ENCODE results near the gene LCLAT1.
"Not testable (repeated sequence)": the region's sequence is repeated elsewhere in the genome, so short reads cannot be mapped to it uniquely, and the experiment has no call there.

Gene LCLAT1

GRCh38 chr2:30487603-30488002 lies 40.6 kb downstream of the LCLAT1 start:
- Histone ChIP-seq H3K4me1 (ENCODE audit: control insufficient read depth, insufficient read depth, low read length) (no peaks in the 10 kb centered on the region), H3K4me3 (ENCODE audit: low read length) (no peak overlapping the region), H3K36me3 (ENCODE audit: control insufficient read depth, insufficient read depth, low read length) (no peaks in the 10 kb centered on the region), H3K27ac (ENCODE audit: low read length) (no peak overlapping the region), H3K27me3 (ENCODE audit: control insufficient read depth, insufficient read depth, low read length) (no peaks in the 10 kb centered on the region), H3K9me3 (ENCODE audit: control insufficient read depth, insufficient read depth, low read length) (no peaks in the 10 kb centered on the region)
- no peak for DNase-seq (ENCODE audit: low read depth, low spot score)

- Histone ChIP-seq H3K27me3 (ENCODE audit: control insufficient read depth, insufficient read depth, low read length) (no peaks in the 10 kb centered on the region), H3K4me1 (ENCODE audit: control insufficient read depth, insufficient read depth, low read length) (no peaks in the 10 kb centered on the region), H3K27ac (ENCODE audit: low read length) (no peak overlapping the region), H3K9me3 (ENCODE audit: control insufficient read depth, insufficient read depth, low read length) (no peaks in the 10 kb centered on the region), H3K4me3 (ENCODE audit: low read length) (no peak overlapping the region), H3K36me3 (ENCODE audit: control insufficient read depth, insufficient read depth, low read length) (no peaks in the 10 kb centered on the region)
- WGBS (ENCODE audit: insufficient coverage, insufficient read length), result no CpG with 5 or more reads among the region's 1 CpG
- DNase-seq (ENCODE audit: low read depth, low spot score), result no peak
Observed at GRCh38 chr2:30488012-30488659, 41.1 kb downstream of the LCLAT1 start.

GRCh38 chr2:30491225-30491624 lies 44.2 kb downstream of the LCLAT1 start:
- Histone ChIP-seq H3K36me3 (ENCODE audit: control insufficient read depth, insufficient read depth, low read length) (no peaks in the 10 kb centered on the region), H3K27ac (ENCODE audit: low read length) (no peak overlapping the region), H3K27me3 (ENCODE audit: control insufficient read depth, insufficient read depth, low read length) (no peaks in the 10 kb centered on the region), H3K4me3 (ENCODE audit: low read length) (no peak overlapping the region), H3K4me1 (ENCODE audit: control insufficient read depth, insufficient read depth, low read length) (no peaks in the 10 kb centered on the region), H3K9me3 (ENCODE audit: control insufficient read depth, insufficient read depth, low read length) (no peaks in the 10 kb centered on the region)
- no peak for DNase-seq (ENCODE audit: low read depth, low spot score)
- no CpG with 5 or more reads among the region's 1 CpG for whole genome bisulfite sequencing (ENCODE audit: insufficient coverage, insufficient read length)

GRCh38 chr2:30492185-30492584 lies 45.1 kb downstream of the LCLAT1 start:
- no peak overlapping the region for H3K27ac ChIP-seq (ENCODE audit: low read length)
- no peaks in the 10 kb centered on the region for H3K4me1 ChIP-seq (ENCODE audit: control insufficient read depth, insufficient read depth, low read length)
- no peak overlapping the region for H3K4me3 ChIP-seq (ENCODE audit: low read length)
- DNase-seq (ENCODE audit: low read depth, low spot score), result no peak
- H3K36me3 ChIP-seq (ENCODE audit: control insufficient read depth, insufficient read depth, low read length), result no peaks in the 10 kb centered on the region
- no peaks in the 10 kb centered on the region for H3K27me3 ChIP-seq (ENCODE audit: control insufficient read depth, insufficient read depth, low read length)
- H3K9me3 ChIP-seq (ENCODE audit: control insufficient read depth, insufficient read depth, low read length), result no peaks in the 10 kb centered on the region
- WGBS (ENCODE audit: insufficient coverage, insufficient read length), result no CpG with 5 or more reads among the region's 1 CpG

- no peaks in the 10 kb centered on the region for H3K27me3 ChIP-seq (ENCODE audit: control insufficient read depth, insufficient read depth, low read length)
- H3K4me3 ChIP-seq (ENCODE audit: low read length), result no peak overlapping the region
- no CpG with 5 or more reads among the region's 1 CpG for WGBS (ENCODE audit: insufficient coverage, insufficient read length)
- no peak for DNase-seq (ENCODE audit: low read depth, low spot score)
- H3K4me1 ChIP-seq (ENCODE audit: control insufficient read depth, insufficient read depth, low read length), result no peaks in the 10 kb centered on the region
- no peaks in the 10 kb centered on the region for H3K9me3 ChIP-seq (ENCODE audit: control insufficient read depth, insufficient read depth, low read length)
- H3K27ac ChIP-seq (ENCODE audit: low read length), result no peak overlapping the region
- no peaks in the 10 kb centered on the region for H3K36me3 ChIP-seq (ENCODE audit: control insufficient read depth, insufficient read depth, low read length)
Observed at GRCh38 chr2:30492619-30493018, 45.6 kb downstream of the LCLAT1 start.

- Histone ChIP-seq H3K9me3 (ENCODE audit: control insufficient read depth, insufficient read depth, low read length) (no peaks in the 10 kb centered on the region), H3K4me1 (ENCODE audit: control insufficient read depth, insufficient read depth, low read length) (no peaks in the 10 kb centered on the region), H3K4me3 (ENCODE audit: low read length) (no peak overlapping the region), H3K27ac (ENCODE audit: low read length) (no peak overlapping the region), H3K27me3 (ENCODE audit: control insufficient read depth, insufficient read depth, low read length) (no peaks in the 10 kb centered on the region), H3K36me3 (ENCODE audit: control insufficient read depth, insufficient read depth, low read length) (0 out of 2 replicates have a peak, but pooled peaks cover 2% of the 10 kb centered on the region)
- WGBS (ENCODE audit: insufficient coverage, insufficient read length), result no CpG with 5 or more reads among the region's 1 CpG
- DNase-seq (ENCODE audit: low read depth, low spot score), result no peak
Observed at GRCh38 chr2:30493440-30493839, 46.4 kb downstream of the LCLAT1 start.

- H3K27ac ChIP-seq (ENCODE audit: low read length); H3K36me3 ChIP-seq (ENCODE audit: control insufficient read depth, insufficient read depth, low read length); H3K4me1 ChIP-seq (ENCODE audit: control insufficient read depth, insufficient read depth, low read length); H3K27me3 ChIP-seq (ENCODE audit: control insufficient read depth, insufficient read depth, low read length); DNase-seq (ENCODE audit: low read depth, low spot score); H3K9me3 ChIP-seq (ENCODE audit: control insufficient read depth, insufficient read depth, low read length); H3K4me3 ChIP-seq (ENCODE audit: low read length): not testable (repeated sequence)
- WGBS (ENCODE audit: insufficient coverage, insufficient read length), result no CpG with 5 or more reads among the region's 2 CpGs
Observed at GRCh38 chr2:30495896-30496295, 48.9 kb downstream of the LCLAT1 start.

GRCh38 chr2:30499681-30500080 lies 52.6 kb downstream of the LCLAT1 start:
- no peaks in the 10 kb centered on the region for H3K27me3 ChIP-seq (ENCODE audit: control insufficient read depth, insufficient read depth, low read length)
- H3K27ac ChIP-seq (ENCODE audit: low read length), result no peak overlapping the region
- no peaks in the 10 kb centered on the region; the same call in 1 of the 2 replicates for H3K9me3 ChIP-seq (ENCODE audit: control insufficient read depth, insufficient read depth, low read length)
- H3K36me3 ChIP-seq (ENCODE audit: control insufficient read depth, insufficient read depth, low read length), result 0 out of 2 replicates have a peak, but pooled peaks cover 2% of the 10 kb centered on the region
- DNase-seq (ENCODE audit: low read depth, low spot score), result no peak
- no peak overlapping the region for H3K4me3 ChIP-seq (ENCODE audit: low read length)
- H3K4me1 ChIP-seq (ENCODE audit: control insufficient read depth, insufficient read depth, low read length), result no peaks in the 10 kb centered on the region

- no peaks in the 10 kb centered on the region for H3K27me3 ChIP-seq (ENCODE audit: control insufficient read depth, insufficient read depth, low read length)
- no peaks in the 10 kb centered on the region for H3K4me1 ChIP-seq (ENCODE audit: control insufficient read depth, insufficient read depth, low read length)
- no CpG with 5 or more reads among the region's 6 CpGs for WGBS (ENCODE audit: insufficient coverage, insufficient read length)
- 0 out of 2 replicates have a peak, but pooled peaks cover 2% of the 10 kb centered on the region for H3K36me3 ChIP-seq (ENCODE audit: control insufficient read depth, insufficient read depth, low read length)
- no peak overlapping the region for H3K27ac ChIP-seq (ENCODE audit: low read length)
- no peak for DNase-seq (ENCODE audit: low read depth, low spot score)
- H3K9me3 ChIP-seq (ENCODE audit: control insufficient read depth, insufficient read depth, low read length), result no peaks in the 10 kb centered on the region; the same call in 1 of the 2 replicates
- no peak overlapping the region for H3K4me3 ChIP-seq (ENCODE audit: low read length)
Observed at GRCh38 chr2:30500699-30501098, 53.7 kb downstream of the LCLAT1 start.

GRCh38 chr2:30502310-30502709 lies 55.3 kb downstream of the LCLAT1 start:
- Histone ChIP-seq H3K27me3 (ENCODE audit: control insufficient read depth, insufficient read depth, low read length) (no peaks in the 10 kb centered on the region), H3K9me3 (ENCODE audit: control insufficient read depth, insufficient read depth, low read length) (no peaks in the 10 kb centered on the region; the same call in 1 of the 2 replicates), H3K36me3 (ENCODE audit: control insufficient read depth, insufficient read depth, low read length) (0 out of 2 replicates have a peak, but pooled peaks cover 2% of the 10 kb centered on the region), H3K4me3 (ENCODE audit: low read length) (no peak overlapping the region), H3K4me1 (ENCODE audit: control insufficient read depth, insufficient read depth, low read length) (no peaks in the 10 kb centered on the region), H3K27ac (ENCODE audit: low read length) (no peak overlapping the region)
- DNase-seq (ENCODE audit: low read depth, low spot score), result no peak

- Histone ChIP-seq H3K36me3 (ENCODE audit: control insufficient read depth, insufficient read depth, low read length) (no peaks in the 10 kb centered on the region), H3K9me3 (ENCODE audit: control insufficient read depth, insufficient read depth, low read length) (no peaks in the 10 kb centered on the region; the same call in 1 of the 2 replicates), H3K4me3 (ENCODE audit: low read length) (no peak overlapping the region), H3K4me1 (ENCODE audit: control insufficient read depth, insufficient read depth, low read length) (no peaks in the 10 kb centered on the region), H3K27me3 (ENCODE audit: control insufficient read depth, insufficient read depth, low read length) (no peaks in the 10 kb centered on the region), H3K27ac (ENCODE audit: low read length) (no peak overlapping the region)
- WGBS (ENCODE audit: insufficient coverage, insufficient read length), result no CpG with 5 or more reads among the region's 2 CpGs
- no peak for DNase-seq (ENCODE audit: low read depth, low spot score)
Observed at GRCh38 chr2:30503007-30503694, 56.1 kb downstream of the LCLAT1 start.

Data from iPS DF 6.9 (cell line).